CD4-positive, CD25-positive, alpha-beta regulatory T cell (primary cell): ENCODE data around the gene SORL1. TPM values are rescaled to one million over a fixed set of nuclear protein-coding genes. Genes with fewer than 3 reads are reported as not detected.
A peak's percentile ranks its signal among the peaks of the same experiment; 100 is the strongest.
"Not testable (repeated sequence)": the region's sequence is repeated elsewhere in the genome, so short reads cannot be mapped to it uniquely, and the experiment has no call there.

Experiments used
- ATAC-seq, 2 donors: fragments of 150-1000 bp; cut with Tn5 transposase; one replicate each; pipeline ENCODE4 v1.10.0; 2021; ENCODE audit warnings: low read depth in 2 of 2, moderate number of reproducible peaks in 2 of 2, moderate library complexity in 1 of 2
- DNase-seq, 3 donors: peaks; one replicate each; pipeline versions ENCODE4 v3.0.0 to v3.0.0-alpha.2; 2012 to 2022; ENCODE audit warnings: mixed read lengths in 1 of 3
- H3K27ac ChIP-seq: one replicate; pipeline ENCODE4 v1.7.0; 2013; ENCODE audit warnings: mild to moderate bottlenecking, low read length; ENCODE audit not compliant: insufficient read depth, poor library complexity, severe bottlenecking
- H3K27me3 ChIP-seq: one replicate; pipeline ENCODE4 v1.7.0; 2013; ENCODE audit warnings: low read length; ENCODE audit not compliant: control insufficient read depth, insufficient read depth
- H3K36me3 ChIP-seq: one replicate; pipeline ENCODE4 v1.7.0; 2013; ENCODE audit warnings: mild to moderate bottlenecking, low read length, moderate library complexity; ENCODE audit not compliant: control insufficient read depth, insufficient read depth
- H3K4me1 ChIP-seq: 2 replicates; pipeline ENCODE4 v1.7.0; 2013; ENCODE audit warnings: mild to moderate bottlenecking, low read length; ENCODE audit not compliant: insufficient read depth, control insufficient read depth, poor library complexity, severe bottlenecking
- H3K4me3 ChIP-seq: one replicate; pipeline ENCODE4 v1.7.0; 2013; ENCODE audit warnings: low read depth, mild to moderate bottlenecking, low read length, moderate library complexity
- H3K9me3 ChIP-seq, 2 experiments: 1 replicate in 1 of 2; 2 replicates in 1 of 2; pipeline ENCODE4 v1.7.0; 2013; ENCODE audit warnings: low read length in 2 of 2, mild to moderate bottlenecking in 1 of 2, moderate library complexity in 1 of 2; ENCODE audit not compliant: control insufficient read depth in 2 of 2
- H3K27ac Mint-ChIP-seq, 3 donors: one replicate each; pipeline ENCODE4 v1.8.0; 2020 to 2022; ENCODE audit warnings: mild to moderate bottlenecking in 3 of 3, mixed read lengths in 3 of 3, moderate library complexity in 2 of 3
- H3K27me3 Mint-ChIP-seq: one replicate; pipeline ENCODE4 v1.8.0; 2022; ENCODE audit warnings: mild to moderate bottlenecking, mixed read lengths
- H3K36me3 Mint-ChIP-seq: one replicate; pipeline ENCODE4 v1.8.0; 2020; ENCODE audit warnings: mixed read lengths
- H3K4me1 Mint-ChIP-seq, 4 donors: one replicate each; pipeline ENCODE4 v1.8.0; 2020 to 2022; ENCODE audit warnings: mixed read lengths in 4 of 4, mild to moderate bottlenecking in 1 of 4
- H3K4me3 Mint-ChIP-seq, 4 donors: one replicate each; pipeline ENCODE4 v1.8.0; 2020 to 2022; ENCODE audit warnings: mild to moderate bottlenecking in 4 of 4, mixed read lengths in 4 of 4, moderate library complexity in 3 of 4
- H3K9me3 Mint-ChIP-seq, 7 donors: one replicate each; pipeline ENCODE4 v1.8.0; 2020 to 2022; ENCODE audit warnings: mixed read lengths in 7 of 7, mild to moderate bottlenecking in 3 of 7, moderate library complexity in 2 of 7
- polyA plus RNA-seq, 4 donors: library from polyadenylated mRNA; unstranded; fragments of 300-500 nt; fragmentation: Illumina TruSeq; gene quantifications; one replicate each; pipeline ENCODE4 v1.2.3, GENCODE V29; 2021
- total RNA-seq: library from RNA; stranded (reverse); gene quantifications from one replicate; pipeline ENCODE4 v1.2.3, GENCODE V29; 2022

SORL1 gene
- total and polyA plus RNA-seq, 5 donors from 2014 or later, result 143 to 441 (median 168) TPM

GRCh38 chr11:121481484-121482230 lies 29.5 kb downstream of the SORL1 start:
- Mint-ChIP-seq H3K4me1 (peaks cover 12 to 80% (median 38%) of the 10 kb centered on the region in 4 donors), H3K27ac (peak overlapping the region; percentile 84 to 98 (median 94)), H3K4me3 (peak overlapping the region; percentile 4 to 87 (median 78)), H3K36me3 (peaks cover 41% of the 10 kb centered on the region)
- not testable (repeated sequence) for H3K9me3 ChIP-seq, H3K9me3 Mint-ChIP-seq, H3K27me3 Mint-ChIP-seq, H3K27me3 ChIP-seq
- ATAC-seq (peak; percentile 64 to 72), DNase-seq (peak; percentile 30 to 84 (median 69))
- H3K4me1 ChIP-seq, result peaks cover 28% of the 10 kb centered on the region
- peak overlapping the region; percentile 58 for H3K4me3 ChIP-seq
- peaks cover 69% of the 10 kb centered on the region for H3K36me3 ChIP-seq
- H3K27ac ChIP-seq, result peak overlapping the region; percentile 44

DNA sequence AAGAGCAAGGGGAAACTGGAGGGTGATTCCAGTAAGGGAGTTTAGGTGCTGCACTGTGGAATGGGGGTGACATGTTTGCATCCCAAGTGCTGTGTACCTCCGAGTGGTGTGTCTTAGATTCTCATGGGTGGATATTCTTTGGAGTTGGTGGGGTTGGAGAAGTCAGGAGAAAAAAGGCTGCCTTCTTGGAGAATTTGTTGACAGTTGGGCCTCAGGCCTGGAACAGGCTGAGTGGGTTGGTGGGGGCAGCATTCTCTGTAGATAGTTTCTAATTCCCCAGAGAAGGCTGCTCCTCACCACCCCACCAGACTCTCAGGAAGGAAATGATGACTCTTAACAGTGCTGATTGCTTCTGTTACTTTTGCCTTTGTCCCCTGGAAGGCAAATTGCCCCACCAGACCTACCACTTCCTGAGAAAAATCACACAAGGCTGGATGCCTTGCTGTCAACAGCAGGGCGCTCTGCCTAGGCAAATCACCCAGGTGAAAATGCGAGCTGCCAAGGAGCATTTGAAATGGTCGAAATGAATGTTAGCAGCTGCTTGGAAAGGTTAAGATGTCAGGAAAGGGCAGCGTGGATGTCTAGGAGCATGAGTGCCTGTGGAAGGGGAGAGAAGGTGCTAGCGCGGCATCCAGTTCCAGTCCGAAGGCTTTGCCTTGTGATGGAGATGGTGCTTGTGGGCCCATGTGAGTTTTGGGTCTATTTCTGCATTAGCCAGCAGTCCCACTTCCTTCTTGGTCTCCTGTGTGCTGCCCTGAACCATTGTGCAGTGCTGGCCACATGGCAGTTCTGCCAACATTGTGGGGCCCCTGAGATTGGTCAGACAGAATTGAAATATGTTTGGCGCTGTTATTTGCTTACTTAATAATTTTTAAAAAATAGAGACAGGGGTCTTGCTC lies 30.4 kb downstream of the SORL1 start:
- no peaks in the 10 kb centered on the region for H3K9me3 ChIP-seq
- peaks cover 28% of the 10 kb centered on the region for H3K4me1 ChIP-seq
- peak overlapping the region; percentile 44 for H3K27ac ChIP-seq
- H3K4me3 Mint-ChIP-seq, result peak overlapping the region; percentile 4 to 87 (median 78)
- ATAC-seq (peak; percentile 76 to 78), DNase-seq (peak; percentile 10 to 81 (median 30))
- H3K4me3 ChIP-seq, result peak overlapping the region; percentile 58
- H3K36me3 ChIP-seq, result peaks cover 69% of the 10 kb centered on the region
- H3K36me3 Mint-ChIP-seq, result peaks cover 41% of the 10 kb centered on the region
- H3K9me3 Mint-ChIP-seq, result no peaks in the 10 kb centered on the region
- peak overlapping the region; percentile 84 to 98 (median 94) for H3K27ac Mint-ChIP-seq
- no peaks in the 10 kb centered on the region for H3K27me3 Mint-ChIP-seq
- H3K4me1 Mint-ChIP-seq, result peaks cover 12 to 77% (median 36%) of the 10 kb centered on the region in 4 donors
- no peaks in the 10 kb centered on the region for H3K27me3 ChIP-seq

- Mint-ChIP-seq H3K4me1 (peaks cover 12 to 77% (median 33%) of the 10 kb centered on the region in 4 donors), H3K9me3 (no peaks in the 10 kb centered on the region), H3K27ac (peak overlapping the region; percentile 36 to 96 (median 37)), H3K4me3 (no peak overlapping the region), H3K36me3 (peaks cover 42% of the 10 kb centered on the region), H3K27me3 (no peaks in the 10 kb centered on the region)
- Histone ChIP-seq H3K4me1 (peaks cover 28% of the 10 kb centered on the region), H3K27me3 (no peaks in the 10 kb centered on the region), H3K4me3 (no peak overlapping the region), H3K36me3 (peaks cover 73% of the 10 kb centered on the region), H3K27ac (peak overlapping the region; percentile 44), H3K9me3 (no peaks in the 10 kb centered on the region)
- ATAC-seq (no peak), DNase-seq (no peak)
Observed at GRCh38 chr11:121483805-121484480, 31.8 kb downstream of the SORL1 start.

GRCh38 chr11:121485216-121485615 lies 33.1 kb downstream of the SORL1 start:
- no peaks in the 10 kb centered on the region for H3K27me3 ChIP-seq
- DNase-seq (no peak), ATAC-seq (no peak)
- H3K27me3 Mint-ChIP-seq, result no peaks in the 10 kb centered on the region
- peak overlapping the region; percentile 21 for H3K27ac ChIP-seq
- peaks cover 47% of the 10 kb centered on the region for H3K36me3 Mint-ChIP-seq
- no peaks in the 10 kb centered on the region for H3K9me3 ChIP-seq
- H3K4me3 Mint-ChIP-seq, result no peak overlapping the region
- peaks cover 73% of the 10 kb centered on the region for H3K36me3 ChIP-seq
- peaks cover 21% of the 10 kb centered on the region for H3K4me1 ChIP-seq
- H3K9me3 Mint-ChIP-seq, result no peaks in the 10 kb centered on the region
- H3K4me1 Mint-ChIP-seq, result peaks cover 12 to 78% (median 35%) of the 10 kb centered on the region in 4 donors
- H3K4me3 ChIP-seq, result no peak overlapping the region
- H3K27ac Mint-ChIP-seq, result peak overlapping the region in 2 of 3 donors; percentile 33 to 54

DNA sequence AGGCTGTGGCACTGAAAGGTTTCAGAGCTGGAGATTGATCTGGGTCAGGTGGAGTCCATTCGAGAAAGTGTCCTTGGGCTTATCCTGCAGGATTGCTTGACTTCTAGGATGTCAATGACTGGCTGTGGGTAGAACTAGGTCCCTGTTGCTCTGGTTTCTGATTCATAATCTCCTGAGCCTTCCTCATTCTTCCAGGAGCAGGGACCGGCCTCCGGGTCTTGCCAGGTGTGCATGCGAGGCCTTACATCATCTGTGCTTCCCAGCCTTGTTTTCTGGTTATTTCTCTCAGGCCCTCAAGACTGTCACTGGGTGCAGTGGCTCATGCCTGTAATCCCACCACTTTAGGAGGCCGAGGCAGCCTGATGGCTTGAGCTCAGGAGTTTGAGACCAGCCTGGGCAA lies 33.9 kb downstream of the SORL1 start:
- Mint-ChIP-seq H3K27ac (peak overlapping the region; percentile 0 to 33 (median 28)), H3K36me3 (peaks cover 52% of the 10 kb centered on the region), H3K9me3 (no peaks in the 10 kb centered on the region), H3K4me1 (peaks cover 16 to 76% (median 35%) of the 10 kb centered on the region in 4 donors), H3K4me3 (no peak overlapping the region), H3K27me3 (no peaks in the 10 kb centered on the region)
- DNase-seq, result no peak
- peaks cover 20% of the 10 kb centered on the region for H3K4me1 ChIP-seq
- H3K9me3 ChIP-seq, result no peaks in the 10 kb centered on the region
- H3K4me3 ChIP-seq, result no peak overlapping the region
- H3K27me3 ChIP-seq, result no peaks in the 10 kb centered on the region
- H3K27ac ChIP-seq, result no peak overlapping the region
- ATAC-seq, result no peak
- H3K36me3 ChIP-seq, result peaks cover 77% of the 10 kb centered on the region

GRCh38 chr11:121487191-121487590 lies 35.1 kb downstream of the SORL1 start:
- Mint-ChIP-seq H3K27me3 (no peaks in the 10 kb centered on the region), H3K36me3 (peaks cover 61% of the 10 kb centered on the region), H3K27ac (peak overlapping the region in 1 of 3 donors; percentile 48), H3K4me3 (no peak overlapping the region), H3K9me3 (no peaks in the 10 kb centered on the region), H3K4me1 (peaks cover 19 to 75% (median 36%) of the 10 kb centered on the region in 4 donors)
- Histone ChIP-seq H3K36me3 (peaks cover 85% of the 10 kb centered on the region), H3K4me1 (peaks cover 9% of the 10 kb centered on the region), H3K27ac (no peak overlapping the region), H3K27me3 (no peaks in the 10 kb centered on the region), H3K9me3 (no peaks in the 10 kb centered on the region), H3K4me3 (no peak overlapping the region)
- DNase-seq (no peak), ATAC-seq (no peak)

DNA sequence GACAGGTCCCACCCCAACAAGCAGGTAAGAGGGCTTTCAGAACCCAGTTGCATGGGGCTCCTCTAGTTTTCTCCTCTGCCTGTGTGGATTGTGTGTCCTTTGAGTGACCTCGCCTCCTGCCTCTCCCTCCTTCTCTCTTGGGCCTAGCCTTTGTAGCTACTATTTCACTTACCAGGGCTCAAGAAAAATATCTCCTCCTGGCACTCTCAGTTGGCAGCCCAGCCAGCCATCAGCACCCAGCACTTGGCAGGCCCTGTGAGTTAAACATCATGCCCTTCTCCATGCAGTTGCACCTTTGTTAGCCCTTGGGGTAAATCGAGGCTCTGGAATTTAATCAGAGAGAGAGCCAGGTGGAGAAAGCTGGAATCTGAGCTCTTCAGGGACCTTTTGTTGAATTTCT lies 36.1 kb downstream of the SORL1 start:
- Histone ChIP-seq H3K27ac (no peak overlapping the region), H3K4me1 (no peaks in the 10 kb centered on the region), H3K36me3 (peaks cover 84% of the 10 kb centered on the region), H3K27me3 (no peaks in the 10 kb centered on the region), H3K4me3 (no peak overlapping the region), H3K9me3 (no peaks in the 10 kb centered on the region)
- no peak for DNase-seq
- peaks cover 17 to 73% (median 35%) of the 10 kb centered on the region in 4 donors for H3K4me1 Mint-ChIP-seq
- H3K9me3 Mint-ChIP-seq, result no peaks in the 10 kb centered on the region
- peaks cover 61% of the 10 kb centered on the region for H3K36me3 Mint-ChIP-seq
- H3K27ac Mint-ChIP-seq, result peak overlapping the region in 1 of 3 donors; percentile 68
- no peak overlapping the region for H3K4me3 Mint-ChIP-seq
- ATAC-seq, result no peak
- H3K27me3 Mint-ChIP-seq, result no peaks in the 10 kb centered on the region
